A549 (cell line): ENCODE measurements around the gene H1-8. TPM values are rescaled to one million over a fixed set of nuclear protein-coding genes. Genes with fewer than 3 reads are reported as not detected.

Source experiments
- ATAC-seq, 2 experiments: fragments of 200-7000 bp in 1 of 2; fragments of >200 bp in 1 of 2; cut with Nextera tagmentation in 1 of 2; cut with Tn5 transposase in 1 of 2; 3 replicates each; pipeline versions ENCODE4 v1.8.0 to v1.9.1; 2018 to 2020; ENCODE audit warnings: mild to moderate bottlenecking in 1 of 2, moderate library complexity in 1 of 2
- CTCF ChIA-PET: fragments of 300-600 bp; sonication (Branson Sonifier 250); formaldehyde crosslinking; extraction: SDS; loops from one replicate; lab custom pipeline; 2021; ENCODE audit warnings: antibody characterized with exemption, inconsistent platforms; lab: Yijun Ruan, JAX
- POLR2A ChIA-PET: fragments of 350-600 bp; formaldehyde crosslinking; extraction: SDS; loops from one replicate; lab custom pipeline; 2021; ENCODE audit warnings: antibody characterized with exemption, inconsistent platforms; lab: Yijun Ruan, JAX
- DNase-seq, 2 experiments: peaks; one replicate each; pipeline versions ENCODE4 v3.0.0 to v3.0.0-alpha.2; 2011 to 2016; ENCODE audit warnings: low read depth in 1 of 2, low spot score in 1 of 2
- FAIRE-seq: peaks from 2 replicates; lab custom pipeline; 2011; peaks lifted over from hg19 to GRCh38; lab: Jason Lieb, UNC
- H3K27ac ChIP-seq, 2 experiments: fragments of >200 bp; sonication (Bioruptor Twin); formaldehyde crosslinking; 3 replicates each; pipeline ENCODE4 v1.5.1; 2016 to 2017
- H3K4me1 ChIP-seq: fragments of >200 bp; sonication (Bioruptor Twin); formaldehyde crosslinking; 3 replicates; pipeline ENCODE4 v1.6.1; 2016
- H3K4me2 ChIP-seq: fragments of >200 bp; sonication (Bioruptor Twin); formaldehyde crosslinking; 3 replicates; pipeline ENCODE4 v1.6.1; 2016
- H3K4me3 ChIP-seq: fragments of >200 bp; sonication (Bioruptor Twin); formaldehyde crosslinking; 3 replicates; pipeline ENCODE4 v1.5.1; 2016
- H3K9me3 ChIP-seq: fragments of >200 bp; sonication (Bioruptor Twin); formaldehyde crosslinking; 3 replicates; pipeline ENCODE4 v1.6.1; 2016
- BHLHE40 ChIP-seq: IDR thresholded peaks from 2 replicates; pipeline ENCODE4 v1.6.1; 2012; ENCODE audit warnings: low read depth, low read length, inconsistent platforms
- EHF ChIP-seq: fragments of 250-450 bp; sonication (Bioruptor Pico); IDR thresholded peaks from 2 replicates; pipeline ENCODE4 v1.5.0; 2020; ENCODE audit warnings: mild to moderate bottlenecking
- EHMT2 ChIP-seq: fragments of 200-600 bp; sonication (generic); IDR thresholded peaks from 2 replicates; pipeline ENCODE4 v1.6.1; 2016; ENCODE audit warnings: antibody characterized with exemption, low read depth, mild to moderate bottlenecking, moderate library complexity
- EP300 ChIP-seq, 2 experiments: fragments of >200 bp; sonication (Bioruptor Twin); formaldehyde crosslinking; IDR thresholded peaks; 2 replicates in 1 of 2; 3 replicates in 1 of 2; pipeline ENCODE4 v1.6.1; 2016 to 2017
- HEYL ChIP-seq: fragments of 250-450 bp; sonication (Bioruptor Pico); IDR thresholded peaks from 2 replicates; pipeline ENCODE4 v1.8.0; 2021; ENCODE audit warnings: mild to moderate bottlenecking, moderate library complexity
- HOXA7 ChIP-seq: fragments of 250-450 bp; sonication (Bioruptor Pico); IDR thresholded peaks from 2 replicates; pipeline ENCODE4 v1.5.0; 2020; ENCODE audit warnings: mild to moderate bottlenecking, moderate library complexity
- HOXB5 ChIP-seq: fragments of 250-450 bp; sonication (Bioruptor Pico); IDR thresholded peaks from 2 replicates; pipeline ENCODE4 v1.5.0; 2020; ENCODE audit warnings: mild to moderate bottlenecking, moderate library complexity
- JUNB ChIP-seq: fragments of >200 bp; sonication (Bioruptor Twin); formaldehyde crosslinking; IDR thresholded peaks from 2 replicates; pipeline ENCODE4 v1.6.1; 2016
- KDM1A ChIP-seq: fragments of 200-600 bp; sonication (generic); IDR thresholded peaks from 2 replicates; pipeline ENCODE4 v1.6.1; 2016; ENCODE audit warnings: low read depth, mild to moderate bottlenecking
- MAZ ChIP-seq: fragments of 150-350 bp; IDR thresholded peaks from 2 replicates; pipeline ENCODE4 v1.6.1; 2014; ENCODE audit warnings: antibody characterized with exemption, low read depth, low read length, borderline replicate concordance
- NR3C1 ChIP-seq: fragments of >200 bp; sonication (Bioruptor Twin); formaldehyde crosslinking; IDR thresholded peaks from 3 replicates; pipeline ENCODE4 v1.6.1; 2017
- POLR2AphosphoS2 ChIP-seq: conservative IDR thresholded peaks from 2 replicates; pipeline ENCODE4 v1.6.1; 2012; ENCODE audit warnings: low read length, improper control_type of control experiment, inconsistent platforms
- RAD21 ChIP-seq, 2 experiments: fragments of >200 bp in 1 of 2; sonication (Bioruptor Twin) in 1 of 2; formaldehyde crosslinking in 1 of 2; IDR thresholded peaks in 1 of 2; conservative IDR thresholded peaks in 1 of 2; 2 replicates in 1 of 2; 3 replicates in 1 of 2; pipeline ENCODE4 v1.6.1; 2012 to 2018; ENCODE audit warnings: inconsistent platforms in 1 of 2
- RARB ChIP-seq: fragments of 250-450 bp; sonication (Bioruptor Pico); IDR thresholded peaks from 2 replicates; pipeline ENCODE4 v1.8.0; 2021; ENCODE audit warnings: mild to moderate bottlenecking, moderate library complexity
- RCOR1 ChIP-seq: fragments of 150-350 bp; IDR thresholded peaks from 2 replicates; pipeline ENCODE4 v1.6.1; 2014; ENCODE audit warnings: antibody characterized with exemption, low read length, low read depth
- RFX5 ChIP-seq: fragments of 450-650 bp; IDR thresholded peaks from 2 replicates; pipeline ENCODE4 v1.7.1; 2014; ENCODE audit warnings: antibody characterized with exemption, mild to moderate bottlenecking, moderate library complexity
- RNF2 ChIP-seq: fragments of 200-600 bp; sonication (generic); IDR thresholded peaks from 2 replicates; pipeline ENCODE4 v1.6.1; 2016; ENCODE audit warnings: low read depth, mild to moderate bottlenecking, antibody characterized with exemption, moderate library complexity, borderline replicate concordance
- TFCP2L1 ChIP-seq: fragments of 250-450 bp; sonication (Bioruptor Pico); IDR thresholded peaks from 2 replicates; pipeline ENCODE4 v1.5.0; 2021; ENCODE audit warnings: mild to moderate bottlenecking
- ZC3H11A ChIP-seq: fragments of 450-650 bp; IDR thresholded peaks from 2 replicates; pipeline ENCODE4 v1.6.1; 2014; ENCODE audit warnings: antibody characterized with exemption, mild to moderate bottlenecking
- ZNF302 ChIP-seq: fragments of 250-450 bp; sonication (Bioruptor Pico); IDR thresholded peaks from 2 replicates; pipeline ENCODE4 v1.9.0; 2021; ENCODE audit warnings: inconsistent platforms, mild to moderate bottlenecking, moderate library complexity
- WGBS: methylation state at CpG from one replicate; pipeline ENCODE4 v1.1.6; 2017; ENCODE audit errors: missing lambda C conversion rate; 5-methylcytosine and 5-hydroxymethylcytosine counted together
- polyA plus RNA-seq, 4 experiments: library from polyadenylated mRNA; depleted of rRNA in 3 of 4; stranded (reverse); fragments of >200 nt; fragmentation: RNase III in 1 of 4; extraction: RNeasy Plus Mini Kit Qiagen cat#74134 plus additional on column Dnase treatment in 1 of 4; gene quantifications; 2 replicates in 3 of 4; 3 replicates in 1 of 4; pipeline ENCODE4 v1.2.3, GENCODE V29; 2011 to 2017
- TF ChIP-seq, protein P1 (sequence below): fragments of 250-450 bp; sonication (Bioruptor Pico); IDR thresholded peaks from 2 replicates; pipeline ENCODE4 v1.5.0; 2020; ENCODE audit warnings: low read depth, mild to moderate bottlenecking, moderate library complexity
- TF ChIP-seq, protein P2 (sequence below): fragments of 250-450 bp; sonication (Bioruptor Pico); IDR thresholded peaks from 2 replicates; pipeline ENCODE4 v1.5.0; 2021; ENCODE audit warnings: mild to moderate bottlenecking, moderate library complexity, borderline replicate concordance
- TF ChIP-seq, protein P3 (sequence below): IDR thresholded peaks from 2 replicates; pipeline ENCODE4 v1.6.1; 2012
- TF ChIP-seq, protein P4 (sequence below): fragments of 200-600 bp; sonication (generic); IDR thresholded peaks from 2 replicates; pipeline ENCODE4 v1.6.1; 2016; ENCODE audit warnings: antibody characterized with exemption, mild to moderate bottlenecking, moderate library complexity

Gene H1-8
- polyA plus RNA-seq, 2 of the 4 experiments (the other 2 are of a cell fraction) = not detected

DNA sequence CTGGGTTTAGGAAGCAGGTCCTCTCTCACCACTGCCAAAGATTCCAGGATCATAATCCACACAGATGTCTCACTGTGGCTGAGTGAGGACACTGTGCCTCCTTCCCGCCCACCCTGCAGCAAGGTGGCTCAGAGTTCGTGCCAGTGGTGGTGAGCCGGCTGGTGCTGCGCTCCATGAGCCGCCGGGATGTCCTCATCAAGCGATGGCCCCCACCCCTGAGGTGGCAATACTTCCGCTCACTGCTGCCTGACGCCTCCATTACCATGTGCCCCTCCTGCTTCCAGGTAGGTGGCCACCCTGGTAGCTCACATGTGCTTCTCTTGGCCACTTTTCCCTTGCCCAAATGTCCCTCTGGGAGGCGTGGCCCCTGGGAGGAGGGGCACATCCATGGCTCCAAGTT, 23.5 kb upstream of the H1-8 start:
- TF ChIP-seq MAZ (no peak), TFCP2L1 (CRISPR knock-in tag) (no peak), BHLHE40 (no peak), RAD21 (conservative IDR thresholded peaks at IDR 0.05 in 1 of 2, IDR thresholded peaks at IDR 0.05 in 1 of 2) (no peak), EHMT2 (no peak), ZC3H11A (no peak)
- TF ChIP-seq, protein P1, sequence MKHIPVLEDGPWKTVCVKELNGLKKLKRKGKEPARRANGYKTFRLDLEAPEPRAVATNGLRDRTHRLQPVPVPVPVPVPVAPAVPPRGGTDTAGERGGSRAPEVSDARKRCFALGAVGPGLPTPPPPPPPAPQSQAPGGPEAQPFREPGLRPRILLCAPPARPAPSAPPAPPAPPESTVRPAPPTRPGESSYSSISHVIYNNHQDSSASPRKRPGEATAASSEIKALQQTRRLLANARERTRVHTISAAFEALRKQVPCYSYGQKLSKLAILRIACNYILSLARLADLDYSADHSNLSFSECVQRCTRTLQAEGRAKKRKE = no peak
- Histone ChIP-seq H3K9me3 (no peaks in the 10 kb centered on the region), H3K4me2 (no peak overlapping the region), H3K4me3 (no peak overlapping the region), H3K4me1 (no peaks in the 10 kb centered on the region), H3K27ac (no peak overlapping the region)
- ChIA-PET CTCF (interaction anchor here (0.6 kb wide), 1 partner anchor 107 kb away, joined by 3 read pairs; no protein-coding TSS in a partner anchor), POLR2A (no interaction called here)
- whole genome bisulfite sequencing = 94% methylated on average over 10 of the region's 10 CpGs
- no peak for FAIRE-seq
- no peak for DNase-seq
- ATAC-seq = no peak

DNA sequence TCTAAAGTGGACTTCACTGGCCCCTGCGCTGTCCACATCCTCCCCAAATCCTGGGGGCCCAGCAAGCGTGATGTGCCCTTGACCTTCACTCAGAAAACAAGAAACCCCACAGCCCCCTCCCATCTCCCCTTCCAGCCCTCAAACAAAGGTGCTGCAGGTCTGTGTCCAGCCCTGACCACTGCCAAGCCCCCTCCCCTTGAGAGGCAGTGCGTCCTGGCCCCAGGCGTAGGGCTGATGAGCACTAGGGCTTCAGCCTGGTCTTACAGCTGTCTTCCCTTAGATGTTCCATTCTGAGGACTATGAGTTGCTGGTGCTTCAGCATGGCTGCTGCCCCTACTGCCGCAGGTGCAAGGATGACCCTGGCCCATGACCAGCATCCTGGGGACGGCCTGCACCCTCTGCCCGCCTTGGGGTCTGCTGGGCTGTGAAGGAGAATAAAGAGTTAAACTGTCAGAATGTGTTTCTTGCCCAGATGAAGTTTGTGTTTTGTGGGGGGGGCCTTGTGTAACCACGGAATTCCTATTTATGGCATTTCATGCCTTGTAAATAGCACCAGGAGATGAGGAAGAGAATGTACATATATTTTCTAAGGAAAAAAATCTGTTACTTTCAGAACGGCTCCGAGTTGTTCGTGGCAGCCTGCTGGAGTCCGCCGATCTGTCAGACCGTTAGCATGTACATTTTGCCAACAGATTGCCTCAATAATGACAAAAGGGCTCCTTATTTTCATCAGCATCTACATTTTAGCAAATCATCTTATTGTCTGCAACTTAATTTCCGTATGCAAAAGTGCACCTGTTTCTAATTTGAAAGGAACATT, 22.9 kb upstream of the H1-8 start:
- H3K4me3 ChIP-seq = no peak overlapping the region
- DNase-seq = no peak
- ATAC-seq = no peak
- H3K27ac ChIP-seq = no peak overlapping the region
- no peaks in the 10 kb centered on the region for H3K4me1 ChIP-seq
- FAIRE-seq = no peak
- H3K9me3 ChIP-seq = no peaks in the 10 kb centered on the region
- TF ChIP-seq RNF2 (no peak), RARB (no peak), ZNF302 (no peak), NR3C1 (no peak), BHLHE40 (no peak), MAZ (no peak), HEYL (no peak), HOXB5 (no peak), EHF (CRISPR knock-in tag) (no peak)
- TF ChIP-seq, protein P2, sequence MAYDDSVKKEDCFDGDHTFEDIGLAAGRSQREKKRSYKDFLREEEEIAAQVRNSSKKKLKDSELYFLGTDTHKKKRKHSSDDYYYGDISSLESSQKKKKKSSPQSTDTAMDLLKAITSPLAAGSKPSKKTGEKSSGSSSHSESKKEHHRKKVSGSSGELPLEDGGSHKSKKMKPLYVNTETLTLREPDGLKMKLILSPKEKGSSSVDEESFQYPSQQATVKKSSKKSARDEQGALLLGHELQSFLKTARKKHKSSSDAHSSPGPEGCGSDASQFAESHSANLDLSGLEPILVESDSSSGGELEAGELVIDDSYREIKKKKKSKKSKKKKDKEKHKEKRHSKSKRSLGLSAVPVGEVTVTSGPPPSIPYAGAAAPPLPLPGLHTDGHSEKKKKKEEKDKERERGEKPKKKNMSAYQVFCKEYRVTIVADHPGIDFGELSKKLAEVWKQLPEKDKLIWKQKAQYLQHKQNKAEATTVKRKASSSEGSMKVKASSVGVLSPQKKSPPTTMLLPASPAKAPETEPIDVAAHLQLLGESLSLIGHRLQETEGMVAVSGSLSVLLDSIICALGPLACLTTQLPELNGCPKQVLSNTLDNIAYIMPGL (CRISPR knock-in tag) = no peak
- no peak overlapping the region for H3K4me2 ChIP-seq
- POLR2A ChIA-PET = no interaction called here
- CTCF ChIA-PET = interaction anchor here (0.6 kb wide), 1 partner anchor 107 kb away, joined by 3 read pairs; no protein-coding TSS in a partner anchor
- WGBS = 87% methylated on average over 14 of the region's 15 CpGs

DNA sequence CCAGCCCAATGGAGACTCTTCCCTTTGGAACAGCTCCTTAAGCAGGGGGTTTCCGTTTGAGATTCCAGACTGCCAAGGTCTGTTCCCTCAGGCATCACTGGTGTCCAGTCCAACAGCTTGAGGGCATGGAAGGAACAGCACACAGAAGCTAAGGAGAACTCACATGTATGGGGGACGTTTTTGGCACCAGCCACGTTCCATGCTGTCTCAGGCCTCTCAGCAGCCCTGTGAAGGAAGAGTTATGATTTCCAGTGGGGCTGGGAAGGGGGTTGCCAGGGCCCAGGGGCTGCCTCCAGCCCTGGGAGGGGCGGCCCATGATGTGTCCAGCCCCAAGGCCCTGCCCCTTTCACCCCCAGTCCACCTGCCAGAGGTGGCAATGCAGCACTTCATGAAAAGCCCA, 22.0 kb upstream of the H1-8 start:
- ChIA-PET CTCF (no interaction called here), POLR2A (no interaction called here)
- no peak overlapping the region for H3K4me3 ChIP-seq
- ATAC-seq (no peak), FAIRE-seq (no peak), DNase-seq (no peak)
- H3K9me3 ChIP-seq = no peaks in the 10 kb centered on the region
- H3K4me2 ChIP-seq = no peak overlapping the region
- 50% methylated on average over 2 of the region's 4 CpGs for WGBS
- H3K27ac ChIP-seq = peak overlapping the region in 1 of 2 experiments; percentile 11; a peak in 1 of 6 replicates
- H3K4me1 ChIP-seq = no peaks in the 10 kb centered on the region
- TF ChIP-seq RCOR1 = no peak
- TF ChIP-seq JUNB = no peak
- TF ChIP-seq, protein P2 (CRISPR knock-in tag) = no peak
- no peak for TF ChIP-seq EHMT2
- TF ChIP-seq HOXA7 = no peak
- TF ChIP-seq RFX5 = no peak
- no peak for TF ChIP-seq KDM1A
- TF ChIP-seq EP300 (IDR thresholded peaks at IDR 0.05) = no peak
- no peak for TF ChIP-seq RARB
- TF ChIP-seq POLR2AphosphoS2 = no peak
- TF ChIP-seq, protein P3, sequence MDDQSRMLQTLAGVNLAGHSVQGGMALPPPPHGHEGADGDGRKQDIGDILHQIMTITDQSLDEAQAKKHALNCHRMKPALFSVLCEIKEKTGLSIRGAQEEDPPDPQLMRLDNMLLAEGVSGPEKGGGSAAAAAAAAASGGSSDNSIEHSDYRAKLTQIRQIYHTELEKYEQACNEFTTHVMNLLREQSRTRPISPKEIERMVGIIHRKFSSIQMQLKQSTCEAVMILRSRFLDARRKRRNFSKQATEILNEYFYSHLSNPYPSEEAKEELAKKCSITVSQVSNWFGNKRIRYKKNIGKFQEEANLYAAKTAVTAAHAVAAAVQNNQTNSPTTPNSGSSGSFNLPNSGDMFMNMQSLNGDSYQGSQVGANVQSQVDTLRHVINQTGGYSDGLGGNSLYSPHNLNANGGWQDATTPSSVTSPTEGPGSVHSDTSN = no peak
- TF ChIP-seq, protein P4, sequence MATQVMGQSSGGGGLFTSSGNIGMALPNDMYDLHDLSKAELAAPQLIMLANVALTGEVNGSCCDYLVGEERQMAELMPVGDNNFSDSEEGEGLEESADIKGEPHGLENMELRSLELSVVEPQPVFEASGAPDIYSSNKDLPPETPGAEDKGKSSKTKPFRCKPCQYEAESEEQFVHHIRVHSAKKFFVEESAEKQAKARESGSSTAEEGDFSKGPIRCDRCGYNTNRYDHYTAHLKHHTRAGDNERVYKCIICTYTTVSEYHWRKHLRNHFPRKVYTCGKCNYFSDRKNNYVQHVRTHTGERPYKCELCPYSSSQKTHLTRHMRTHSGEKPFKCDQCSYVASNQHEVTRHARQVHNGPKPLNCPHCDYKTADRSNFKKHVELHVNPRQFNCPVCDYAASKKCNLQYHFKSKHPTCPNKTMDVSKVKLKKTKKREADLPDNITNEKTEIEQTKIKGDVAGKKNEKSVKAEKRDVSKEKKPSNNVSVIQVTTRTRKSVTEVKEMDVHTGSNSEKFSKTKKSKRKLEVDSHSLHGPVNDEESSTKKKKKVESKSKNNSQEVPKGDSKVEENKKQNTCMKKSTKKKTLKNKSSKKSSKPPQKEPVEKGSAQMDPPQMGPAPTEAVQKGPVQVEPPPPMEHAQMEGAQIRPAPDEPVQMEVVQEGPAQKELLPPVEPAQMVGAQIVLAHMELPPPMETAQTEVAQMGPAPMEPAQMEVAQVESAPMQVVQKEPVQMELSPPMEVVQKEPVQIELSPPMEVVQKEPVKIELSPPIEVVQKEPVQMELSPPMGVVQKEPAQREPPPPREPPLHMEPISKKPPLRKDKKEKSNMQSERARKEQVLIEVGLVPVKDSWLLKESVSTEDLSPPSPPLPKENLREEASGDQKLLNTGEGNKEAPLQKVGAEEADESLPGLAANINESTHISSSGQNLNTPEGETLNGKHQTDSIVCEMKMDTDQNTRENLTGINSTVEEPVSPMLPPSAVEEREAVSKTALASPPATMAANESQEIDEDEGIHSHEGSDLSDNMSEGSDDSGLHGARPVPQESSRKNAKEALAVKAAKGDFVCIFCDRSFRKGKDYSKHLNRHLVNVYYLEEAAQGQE = no peak
- TF ChIP-seq HEYL = no peak
